BLaER1 (cell line): ENCODE measurements around the gene NFIA.

Experiments
- H3K27ac ChIP-seq: shearing (Covaris generic); formaldehyde crosslinking; 2 replicates; pipeline ENCODE4 v1.8.1; 2022
- H3K27me3 ChIP-seq: shearing (Covaris generic); formaldehyde crosslinking; 2 replicates; pipeline ENCODE4 v1.8.1; 2022
- H3K36me3 ChIP-seq: shearing (Covaris generic); formaldehyde crosslinking; 2 replicates; pipeline ENCODE4 v1.8.1; 2022
- H3K4me1 ChIP-seq: shearing (Covaris generic); formaldehyde crosslinking; 2 replicates; pipeline ENCODE4 v1.8.1; 2022
- H3K4me2 ChIP-seq: shearing (Covaris generic); formaldehyde crosslinking; 2 replicates; pipeline ENCODE4 v1.8.1; 2022
- H3K4me3 ChIP-seq: shearing (Covaris generic); formaldehyde crosslinking; 2 replicates; pipeline ENCODE4 v1.8.1; 2022
- H3K9ac ChIP-seq: shearing (Covaris generic); formaldehyde crosslinking; 2 replicates; pipeline ENCODE4 v1.8.1; 2022
- H3K9me3 ChIP-seq: shearing (Covaris generic); formaldehyde crosslinking; 2 replicates; pipeline ENCODE4 v1.8.1; 2022
- H4K20me1 ChIP-seq: shearing (Covaris generic); formaldehyde crosslinking; 2 replicates; pipeline ENCODE4 v1.8.1; 2022
- Cebpa-rat ChIP-seq: shearing (Covaris generic); IDR thresholded peaks from 2 replicates; pipeline ENCODE4 v1.8.1; 2022

The NFIA gene

GRCh38 chr1:61175976-61176375, 93.6 kb downstream of the NFIA start:
- no peak for TF ChIP-seq Cebpa-rat
- Histone ChIP-seq H3K9ac (no peak overlapping the region), H3K27ac (no peak overlapping the region), H3K4me2 (no peak overlapping the region), H3K4me1 (peaks cover 26% of the 10 kb centered on the region), H3K27me3 (no peaks in the 10 kb centered on the region), H3K4me3 (no peak overlapping the region), H4K20me1 (no peaks in the 10 kb centered on the region), H3K36me3 (no peaks in the 10 kb centered on the region), H3K9me3 (no peaks in the 10 kb centered on the region)

DNA sequence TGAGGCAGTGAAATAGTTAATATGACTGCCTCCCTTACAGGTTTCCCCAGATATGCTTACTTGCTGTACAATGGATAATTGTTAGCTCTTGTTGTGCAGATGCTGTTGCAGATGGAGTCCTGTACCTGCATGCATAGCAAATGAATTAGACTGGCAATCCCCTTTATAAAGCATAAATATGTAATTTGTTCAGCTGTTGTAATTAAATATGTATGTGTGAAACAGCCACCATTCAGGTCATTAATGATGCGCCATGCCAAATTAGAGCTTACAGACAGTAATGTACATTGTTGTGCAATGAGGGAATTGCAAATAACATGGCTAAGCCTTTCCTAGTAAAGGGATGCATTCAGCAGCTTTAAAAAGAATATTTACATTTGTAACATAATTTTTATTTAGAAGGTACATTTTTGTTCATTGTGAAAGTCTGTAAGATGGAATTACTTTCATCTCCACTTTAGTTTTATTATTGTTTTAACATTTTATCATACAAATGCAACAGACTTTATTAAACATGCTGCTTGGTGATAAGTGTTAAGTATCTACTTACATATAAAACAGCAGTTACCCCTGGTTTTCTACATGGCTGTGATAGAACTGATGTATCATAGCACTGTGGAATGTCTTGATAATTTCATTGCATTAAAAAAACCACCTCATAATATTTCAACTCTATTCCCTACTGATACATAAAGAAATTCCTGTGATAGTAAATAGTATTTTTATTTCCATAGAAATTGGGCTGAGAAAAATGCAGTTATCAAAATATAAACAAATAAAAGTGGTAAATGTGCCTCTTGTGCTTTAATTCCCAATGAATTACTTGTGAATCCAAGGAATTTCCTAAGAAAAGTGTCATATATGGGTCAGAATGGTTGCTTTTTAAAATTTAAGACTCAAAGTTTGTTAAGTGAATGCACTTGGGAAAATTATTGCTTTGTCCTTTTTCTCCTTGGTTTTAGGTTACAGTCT, 99.0 kb downstream of the NFIA start:
- Histone ChIP-seq H4K20me1 (no peaks in the 10 kb centered on the region), H3K36me3 (no peaks in the 10 kb centered on the region), H3K27me3 (no peaks in the 10 kb centered on the region), H3K4me2 (no peak overlapping the region), H3K4me3 (no peak overlapping the region), H3K27ac (no peak overlapping the region), H3K4me1 (no peaks in the 10 kb centered on the region), H3K9ac (no peak overlapping the region), H3K9me3 (no peaks in the 10 kb centered on the region)
- no peak for TF ChIP-seq Cebpa-rat

DNA sequence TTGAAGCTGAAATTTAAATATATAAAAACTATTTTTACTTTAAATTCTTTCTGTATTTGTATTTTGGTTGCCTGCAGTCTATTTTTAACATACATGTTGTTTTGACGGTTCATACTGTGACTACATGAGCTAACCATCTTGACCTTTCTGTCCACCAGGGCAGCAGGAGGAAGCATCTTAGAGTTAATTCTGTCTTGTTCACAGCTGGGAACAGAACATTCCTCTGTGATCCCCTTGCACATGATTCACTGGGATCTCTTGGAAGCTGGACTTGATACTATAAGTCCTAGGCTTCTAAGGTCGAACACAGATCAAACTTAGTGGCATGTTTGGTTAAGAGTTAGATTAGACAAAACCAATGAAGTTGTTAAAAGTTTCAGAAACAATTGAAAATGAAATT, 99.7 kb downstream of the NFIA start:
- H3K27me3 ChIP-seq: no peaks in the 10 kb centered on the region
- no peaks in the 10 kb centered on the region for H3K4me1 ChIP-seq
- no peak overlapping the region for H3K4me3 ChIP-seq
- H3K9me3 ChIP-seq: no peaks in the 10 kb centered on the region
- H4K20me1 ChIP-seq: no peaks in the 10 kb centered on the region
- no peak overlapping the region for H3K9ac ChIP-seq
- H3K4me2 ChIP-seq: no peak overlapping the region
- H3K36me3 ChIP-seq: no peaks in the 10 kb centered on the region
- H3K27ac ChIP-seq: no peak overlapping the region
- no peak for TF ChIP-seq Cebpa-rat

GRCh38 chr1:61182480-61182879, 100.1 kb downstream of the NFIA start:
- Histone ChIP-seq H3K9ac (no peak overlapping the region), H3K4me1 (no peaks in the 10 kb centered on the region), H4K20me1 (no peaks in the 10 kb centered on the region), H3K27me3 (no peaks in the 10 kb centered on the region), H3K4me3 (no peak overlapping the region), H3K4me2 (no peak overlapping the region), H3K27ac (no peak overlapping the region), H3K9me3 (no peaks in the 10 kb centered on the region), H3K36me3 (no peaks in the 10 kb centered on the region)
- TF ChIP-seq Cebpa-rat: no peak

- Histone ChIP-seq H3K27me3 (no peaks in the 10 kb centered on the region), H3K9ac (no peak overlapping the region), H3K4me2 (no peak overlapping the region), H3K36me3 (no peaks in the 10 kb centered on the region), H3K4me1 (no peaks in the 10 kb centered on the region), H3K27ac (no peak overlapping the region), H4K20me1 (no peaks in the 10 kb centered on the region), H3K4me3 (no peak overlapping the region), H3K9me3 (no peaks in the 10 kb centered on the region)
- TF ChIP-seq Cebpa-rat: no peak
Observed at GRCh38 chr1:61183471-61184039, 101.2 kb downstream of the NFIA start.

DNA sequence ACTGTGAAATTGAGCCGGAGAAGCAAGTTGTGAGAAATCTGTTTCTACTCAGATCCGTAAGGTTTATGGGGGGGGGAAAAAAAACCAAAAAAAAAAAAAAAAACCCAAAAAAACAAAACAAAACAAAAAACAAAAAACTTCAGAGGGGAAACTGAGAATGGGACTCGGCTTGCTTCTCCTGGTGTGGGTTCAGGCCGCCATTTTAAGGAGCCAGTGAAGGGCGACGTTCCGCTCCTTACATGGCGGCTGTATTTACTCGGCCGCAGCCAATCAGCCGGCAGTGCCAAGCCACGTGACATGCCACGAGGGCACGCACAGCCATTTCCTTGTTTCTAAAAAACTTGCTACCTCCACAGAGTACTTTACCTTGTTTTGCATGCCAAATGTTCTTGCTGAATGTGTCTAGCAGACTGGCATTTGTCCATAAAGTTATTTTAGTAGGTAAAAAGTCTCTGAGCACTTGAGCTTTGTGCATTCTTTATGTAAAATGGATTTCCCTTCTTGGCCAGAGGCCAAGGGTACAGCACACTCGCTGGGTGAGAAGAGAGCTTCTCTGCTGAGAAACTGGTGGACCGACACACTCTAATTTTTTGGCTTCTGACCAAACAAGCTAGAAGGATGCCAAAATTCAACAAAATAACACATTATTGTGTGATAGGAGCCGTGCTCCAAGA, 101.8 kb downstream of the NFIA start:
- Histone ChIP-seq H3K27me3 (no peaks in the 10 kb centered on the region), H3K4me2 (no peak overlapping the region), H3K27ac (no peak overlapping the region), H3K4me1 (no peaks in the 10 kb centered on the region), H3K36me3 (no peaks in the 10 kb centered on the region), H3K9ac (no peak overlapping the region), H3K4me3 (no peak overlapping the region), H3K9me3 (no peaks in the 10 kb centered on the region), H4K20me1 (no peaks in the 10 kb centered on the region)
- no peak for TF ChIP-seq Cebpa-rat

- H3K27ac ChIP-seq: no peak overlapping the region
- no peaks in the 10 kb centered on the region for H3K27me3 ChIP-seq
- no peaks in the 10 kb centered on the region for H3K9me3 ChIP-seq
- no peak overlapping the region for H3K4me2 ChIP-seq
- H3K4me3 ChIP-seq: no peak overlapping the region
- no peak overlapping the region for H3K9ac ChIP-seq
- TF ChIP-seq Cebpa-rat: no peak
- no peaks in the 10 kb centered on the region for H3K4me1 ChIP-seq
- H4K20me1 ChIP-seq: no peaks in the 10 kb centered on the region
- no peaks in the 10 kb centered on the region for H3K36me3 ChIP-seq
Observed at GRCh38 chr1:61184714-61185106, 102.3 kb downstream of the NFIA start.

- Histone ChIP-seq H3K4me3 (no peak overlapping the region), H3K4me2 (no peak overlapping the region), H4K20me1 (no peaks in the 10 kb centered on the region), H3K9me3 (no peaks in the 10 kb centered on the region), H3K9ac (no peak overlapping the region), H3K27ac (no peak overlapping the region), H3K36me3 (no peaks in the 10 kb centered on the region), H3K27me3 (no peaks in the 10 kb centered on the region), H3K4me1 (no peaks in the 10 kb centered on the region)
- no peak for TF ChIP-seq Cebpa-rat
Observed at GRCh38 chr1:61186753-61187152, 104.4 kb downstream of the NFIA start.

GRCh38 chr1:61187352-61188086, 105.2 kb downstream of the NFIA start:
- no peak overlapping the region for H3K27ac ChIP-seq
- no peaks in the 10 kb centered on the region for H4K20me1 ChIP-seq
- H3K9me3 ChIP-seq: no peaks in the 10 kb centered on the region
- no peak for TF ChIP-seq Cebpa-rat
- H3K27me3 ChIP-seq: no peaks in the 10 kb centered on the region
- H3K4me2 ChIP-seq: no peak overlapping the region
- H3K4me3 ChIP-seq: no peak overlapping the region
- no peak overlapping the region for H3K9ac ChIP-seq
- H3K4me1 ChIP-seq: no peaks in the 10 kb centered on the region
- no peaks in the 10 kb centered on the region for H3K36me3 ChIP-seq
